HG03103 (cell line): Measurements from ENCODE around the gene MXRA8.

Source experiments
- ATAC-seq: cut with Tn5 transposase; IDR thresholded peaks from one replicate; pipeline ENCODE4 v1.9.1; 2021; ENCODE audit warnings: low read depth; ENCODE audit not compliant: unreplicated experiment

MXRA8 gene

DNA sequence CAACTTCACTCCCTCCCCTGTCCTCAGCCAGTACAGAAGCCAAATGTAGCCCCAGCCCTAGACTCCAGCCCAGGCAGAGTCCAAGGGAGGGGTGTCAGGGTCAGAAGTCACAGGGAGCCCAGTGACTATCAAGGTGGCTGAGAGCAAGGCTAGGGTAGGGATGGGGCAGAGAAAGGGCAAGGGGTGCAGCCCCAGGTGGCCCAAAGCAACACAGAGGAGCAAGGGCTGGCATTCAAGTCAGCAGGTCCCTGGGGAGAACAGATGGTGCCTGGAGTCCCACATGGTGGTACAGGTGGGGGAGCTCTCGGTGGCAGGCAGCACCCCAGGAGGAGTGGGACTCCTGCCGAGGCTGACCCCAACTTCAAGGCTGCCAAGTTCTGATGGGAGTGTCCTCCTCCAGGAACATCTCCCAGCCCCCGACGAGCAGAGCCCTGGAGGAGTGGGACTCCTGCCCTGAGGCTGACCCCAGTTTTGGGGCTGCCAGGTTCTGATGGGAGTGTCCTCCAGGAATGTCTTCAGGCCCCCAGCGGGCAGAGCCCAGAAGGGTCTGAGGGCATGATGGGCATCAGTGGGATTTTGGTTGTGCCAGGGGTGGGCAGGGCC is 5.5 kb downstream of the MXRA8 start:
- no peak for ATAC-seq

DNA sequence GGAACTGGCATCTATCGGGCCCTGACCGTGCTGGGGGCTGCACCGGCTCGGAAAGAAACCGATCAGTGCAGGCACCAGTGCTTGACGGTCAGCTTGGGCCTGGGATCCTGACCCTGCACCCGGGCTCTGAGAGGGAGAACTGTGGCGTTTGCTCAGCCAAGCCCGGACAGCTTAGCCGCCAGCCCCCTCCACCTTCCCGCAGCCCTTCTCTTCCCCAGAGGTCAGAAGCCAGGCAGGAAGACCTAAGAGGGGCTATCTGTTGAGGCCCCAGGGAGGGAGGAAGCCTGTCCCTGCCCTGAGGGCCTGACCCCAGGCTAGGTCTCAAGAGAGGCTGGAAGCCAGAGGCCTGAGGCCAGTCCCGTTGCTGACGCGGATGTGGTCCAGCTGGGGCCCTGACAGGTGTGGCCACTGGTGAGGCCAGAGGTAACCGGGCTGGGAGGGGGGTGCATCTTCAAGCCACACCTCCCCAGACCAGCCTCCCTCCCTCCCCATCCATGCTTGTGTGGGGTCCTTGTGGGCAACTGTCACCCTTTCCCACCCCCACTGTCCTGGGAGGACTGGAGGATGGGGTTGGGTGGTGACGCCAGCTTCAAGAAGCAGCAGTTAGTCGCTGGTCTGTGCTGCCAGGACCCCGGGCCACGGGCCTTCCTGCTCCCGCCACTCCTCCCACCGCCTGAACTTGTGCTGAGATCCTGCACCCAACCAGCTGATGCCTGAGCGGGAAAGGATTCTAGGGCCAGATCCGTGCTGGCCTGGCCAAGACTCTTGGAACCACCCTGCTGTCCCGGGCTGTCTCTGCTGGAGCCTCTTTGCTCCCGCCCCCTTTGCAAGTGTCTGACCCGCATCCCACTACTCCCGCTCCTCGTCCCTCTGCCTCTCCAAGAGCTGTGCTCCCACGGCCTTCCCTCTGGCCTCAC is 6.6 kb downstream of the MXRA8 start:
- ATAC-seq = no peak

DNA sequence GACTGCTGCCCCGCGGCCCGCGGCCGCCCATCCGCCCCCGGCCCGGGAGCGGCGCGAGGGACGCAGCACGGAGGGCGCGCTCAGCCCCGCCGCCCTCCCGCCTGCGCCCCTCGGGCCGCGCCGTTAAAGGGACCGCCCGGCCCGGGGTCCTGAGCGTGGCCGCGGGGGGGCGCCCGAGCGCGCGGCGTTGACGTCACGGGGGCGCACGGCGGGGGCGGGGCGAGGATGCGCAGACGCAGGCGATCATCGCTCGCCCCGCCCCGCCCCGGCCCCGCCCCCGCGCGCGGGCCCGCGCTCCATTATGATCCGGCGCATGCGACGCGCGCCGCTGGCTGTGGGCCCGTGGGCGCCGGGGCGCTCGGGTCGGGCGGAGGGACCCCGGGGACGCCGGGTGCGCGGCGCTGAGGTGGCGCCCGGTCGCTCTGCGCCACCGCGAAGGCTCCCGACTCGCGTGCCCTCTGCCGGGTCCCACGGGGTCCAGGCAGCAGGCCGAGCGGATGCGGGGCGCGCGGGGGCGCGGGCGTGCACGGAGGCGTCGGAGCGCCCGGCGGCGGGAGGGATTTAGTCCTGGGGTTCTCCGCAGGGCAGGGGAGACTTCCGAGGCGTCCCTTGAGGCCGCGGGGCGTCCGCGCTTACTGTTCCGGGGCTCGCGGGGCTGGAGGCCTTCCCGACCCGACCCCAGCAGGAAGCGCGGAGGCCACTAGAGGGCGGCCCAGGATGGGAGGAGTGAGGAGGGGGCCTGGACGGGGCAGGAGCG is 8.9 kb downstream of the MXRA8 start, which contains the start of gene DVL1:
TSS of gene DVL1 (minus strand) at position 163 of the 757 bp plus-strand sequence. CDS start 353 bp downstream, outside the sequence.
- ATAC-seq = peak; percentile 47

DNA sequence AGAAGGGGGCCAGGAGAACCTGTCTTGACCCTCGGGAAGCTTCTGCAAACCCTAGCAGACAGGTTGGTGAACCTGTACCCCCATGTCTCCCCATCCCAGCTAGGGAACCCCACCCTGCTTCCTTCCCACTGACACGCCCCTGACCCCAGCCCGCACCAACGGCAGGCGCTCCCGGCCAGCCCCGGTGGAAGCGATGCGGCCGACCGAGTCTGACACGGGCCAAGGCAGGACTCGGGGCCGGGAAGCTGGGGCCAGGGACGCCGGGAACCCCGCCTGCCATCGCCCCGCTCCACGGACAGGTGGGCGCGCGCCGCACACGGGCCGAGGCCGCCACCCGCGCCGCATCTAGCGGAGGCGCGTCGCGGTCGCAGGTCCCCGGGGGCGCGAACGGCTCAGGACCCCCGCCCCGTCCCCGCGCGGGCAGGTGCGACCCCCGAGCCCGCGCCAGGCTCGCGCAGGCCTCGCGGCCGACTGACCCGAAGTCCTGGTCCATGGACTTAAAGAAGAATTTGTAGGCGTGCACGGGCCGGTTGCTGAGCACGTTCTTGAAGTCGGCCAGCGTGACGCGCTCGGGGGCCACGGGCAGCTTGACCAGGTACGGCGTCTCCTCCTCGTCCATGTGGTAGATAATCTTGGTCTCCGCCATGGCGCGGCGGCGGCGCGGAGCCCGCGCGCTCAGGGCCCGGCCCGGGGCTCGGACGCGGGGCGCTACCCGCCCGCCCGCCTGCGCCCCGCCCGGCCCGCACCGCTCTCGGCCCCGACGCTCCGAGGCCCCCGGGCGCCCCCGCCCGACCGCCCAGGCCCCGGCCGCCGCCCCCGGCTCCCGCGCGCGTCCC is 9.7 kb downstream of the MXRA8 start:
- peak; percentile 14 for ATAC-seq

DNA sequence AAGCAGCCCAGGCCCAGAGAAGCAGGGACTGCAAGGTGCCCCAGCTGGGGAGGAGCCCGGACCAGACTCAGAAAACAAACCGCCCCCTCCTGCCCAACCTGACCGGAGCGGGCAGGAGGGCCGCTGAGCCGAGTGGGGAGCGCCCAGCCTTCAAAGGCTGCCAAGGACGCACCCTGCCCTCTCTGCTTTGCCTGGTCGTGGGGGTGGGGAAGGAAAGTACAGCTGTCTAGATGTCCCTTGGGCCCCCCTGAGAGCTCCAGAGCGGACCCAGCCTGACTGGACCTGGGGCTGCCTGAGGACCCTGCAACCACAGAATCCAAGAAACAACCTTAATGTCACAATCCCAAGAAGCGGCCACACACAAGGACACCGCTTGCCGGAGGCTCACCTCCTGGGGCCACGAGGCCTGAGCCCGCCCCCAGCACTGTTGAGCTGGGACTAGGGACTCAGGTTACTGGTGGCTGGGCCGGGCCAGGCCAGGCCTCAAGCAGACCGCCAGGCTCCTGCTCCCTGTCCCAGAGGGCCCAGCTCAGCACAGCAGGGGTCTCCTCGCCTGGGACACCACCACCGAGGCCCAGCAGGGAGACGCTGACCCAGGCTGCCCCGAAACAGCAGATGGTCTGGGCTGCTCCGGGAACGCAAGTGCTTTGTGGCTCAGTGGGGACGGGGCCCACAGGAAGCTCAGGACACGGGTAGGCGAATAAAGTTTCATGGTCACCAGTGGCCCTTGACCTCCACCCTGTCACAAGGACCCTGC is 10.5 kb downstream of the MXRA8 start:
- ATAC-seq = no peak

DNA sequence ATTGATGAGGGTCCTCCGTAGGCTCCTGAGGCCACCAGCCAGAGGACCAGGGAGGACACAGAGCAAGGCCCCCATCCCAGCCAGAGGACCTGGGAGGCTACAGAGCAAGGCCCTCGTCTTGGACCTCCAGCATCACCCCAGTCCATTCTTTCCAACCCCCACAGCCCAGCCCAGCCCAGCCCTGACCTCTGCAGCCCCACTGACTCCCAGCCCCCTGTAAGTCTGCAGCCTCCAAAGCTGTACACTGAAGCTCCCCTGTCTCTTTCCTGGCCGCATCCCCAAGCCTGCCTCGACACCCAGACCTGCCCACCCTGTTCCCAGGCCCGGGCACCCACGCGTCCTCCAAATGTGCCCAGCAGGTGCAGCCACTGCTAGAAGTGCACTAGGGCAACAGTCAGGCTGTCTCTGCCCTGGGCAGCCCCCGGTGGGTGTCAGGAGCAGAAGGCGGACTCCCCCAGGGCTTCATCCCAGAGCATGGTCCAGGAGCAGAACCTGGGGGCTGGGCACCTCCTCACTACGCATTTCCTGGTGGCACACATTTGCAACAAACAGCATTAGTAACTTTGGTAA is 11.2 kb downstream of the MXRA8 start:
- no peak for ATAC-seq

DNA sequence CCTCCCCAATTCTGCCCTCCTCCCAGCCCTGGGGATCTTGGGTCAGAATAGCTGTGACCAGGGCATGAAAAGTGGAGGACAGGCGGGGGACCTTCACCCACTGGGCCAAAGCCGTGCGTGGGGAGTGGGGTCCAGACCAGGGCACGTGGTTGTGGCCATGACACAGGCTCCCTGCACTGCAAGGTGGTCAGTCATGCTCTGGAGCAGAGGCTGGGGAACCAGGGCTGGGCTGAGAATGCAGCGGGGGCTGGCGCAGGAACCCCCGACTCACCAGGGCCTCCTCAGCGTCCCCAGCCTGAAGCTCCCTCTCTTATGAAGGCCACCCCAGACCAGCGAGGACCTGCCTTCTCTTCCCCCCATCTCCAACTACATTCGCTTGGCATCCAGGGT is 11.9 kb downstream of the MXRA8 start:
- no peak for ATAC-seq

DNA sequence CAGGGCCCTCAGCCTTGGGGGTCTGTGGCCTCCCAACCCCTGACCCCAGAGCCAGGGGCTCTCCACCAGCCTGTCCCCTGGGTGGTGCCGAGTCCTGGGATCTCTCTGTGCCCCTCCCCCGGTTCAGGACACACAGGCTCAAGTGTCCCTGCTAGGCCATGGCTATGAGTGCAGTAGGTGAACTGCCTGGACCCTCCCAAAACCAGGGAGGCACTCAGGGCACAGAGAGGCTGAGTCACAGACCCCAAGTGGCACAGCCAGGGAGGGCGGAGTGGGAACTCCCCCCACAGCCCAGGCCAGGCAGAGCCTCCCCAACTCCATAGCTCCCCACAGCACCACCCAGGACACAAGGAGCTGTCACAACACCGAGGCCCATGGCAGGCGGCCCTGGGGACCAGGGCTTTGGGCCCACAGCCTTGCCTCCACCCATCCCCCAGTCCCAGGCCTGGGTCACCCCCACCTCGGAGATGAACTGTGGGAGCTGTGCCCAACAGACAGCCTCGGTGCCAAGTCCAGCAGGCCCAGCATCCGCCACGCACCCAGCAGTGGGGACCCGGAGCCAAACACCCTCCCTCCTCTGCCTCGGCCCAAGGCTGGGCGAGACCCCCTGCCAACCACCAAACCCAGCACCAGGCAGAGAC is 12.4 kb downstream of the MXRA8 start:
- no peak for ATAC-seq

DNA sequence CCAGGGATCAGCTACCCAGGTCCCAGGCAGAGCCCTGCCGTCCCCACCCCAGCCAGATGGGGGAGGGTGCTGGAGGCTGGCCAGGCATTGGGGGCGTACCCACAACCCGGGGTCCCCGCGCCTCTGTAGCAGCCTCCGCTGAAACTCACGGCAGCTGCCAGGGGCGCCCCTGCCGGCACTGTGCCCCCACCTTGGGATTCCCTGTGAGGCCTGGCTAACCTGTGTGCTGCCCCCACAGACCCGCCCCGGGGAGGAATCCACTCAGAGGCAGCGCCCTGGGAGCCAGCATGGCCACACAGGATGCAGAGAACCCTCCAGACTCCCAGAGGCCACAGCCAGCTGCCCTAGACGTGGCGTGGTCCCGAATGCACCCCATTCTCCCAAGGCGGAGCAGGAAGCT is 13.0 kb downstream of the MXRA8 start:
- no peak for ATAC-seq

DNA sequence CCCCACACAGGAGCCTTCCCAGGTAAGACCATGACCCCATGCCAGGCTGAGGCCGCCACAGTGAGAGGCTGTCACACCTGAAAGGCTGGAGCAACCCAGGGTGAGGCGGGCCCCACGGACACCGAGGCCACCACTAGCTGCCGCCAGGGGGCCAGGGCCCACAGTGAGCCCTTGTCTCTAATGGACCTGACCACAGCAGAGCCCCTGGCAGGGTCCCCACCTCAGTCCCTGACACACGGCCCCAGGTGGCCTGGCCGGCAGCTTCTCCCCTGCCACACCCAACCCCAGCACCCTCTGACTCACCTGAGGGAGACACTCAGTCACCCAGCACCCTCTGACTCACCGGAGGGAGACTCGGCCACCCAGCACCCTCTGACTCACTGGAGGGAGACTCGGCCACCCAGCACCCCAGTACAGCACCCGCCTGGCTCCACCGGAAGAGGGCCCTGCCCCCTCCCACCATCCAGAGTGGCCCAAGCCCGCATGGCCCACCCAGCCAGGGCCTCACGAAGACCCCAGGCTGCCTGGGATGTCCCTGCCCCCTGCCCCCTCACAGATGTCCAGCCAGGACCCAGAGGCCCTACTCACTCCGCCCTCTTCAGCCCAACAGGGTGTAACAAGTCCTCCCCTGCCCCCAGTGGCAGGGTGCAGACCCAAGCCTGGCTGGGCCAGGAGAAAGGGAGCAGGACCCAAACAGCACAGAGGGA is 13.5 kb downstream of the MXRA8 start:
- ATAC-seq = no peak

DNA sequence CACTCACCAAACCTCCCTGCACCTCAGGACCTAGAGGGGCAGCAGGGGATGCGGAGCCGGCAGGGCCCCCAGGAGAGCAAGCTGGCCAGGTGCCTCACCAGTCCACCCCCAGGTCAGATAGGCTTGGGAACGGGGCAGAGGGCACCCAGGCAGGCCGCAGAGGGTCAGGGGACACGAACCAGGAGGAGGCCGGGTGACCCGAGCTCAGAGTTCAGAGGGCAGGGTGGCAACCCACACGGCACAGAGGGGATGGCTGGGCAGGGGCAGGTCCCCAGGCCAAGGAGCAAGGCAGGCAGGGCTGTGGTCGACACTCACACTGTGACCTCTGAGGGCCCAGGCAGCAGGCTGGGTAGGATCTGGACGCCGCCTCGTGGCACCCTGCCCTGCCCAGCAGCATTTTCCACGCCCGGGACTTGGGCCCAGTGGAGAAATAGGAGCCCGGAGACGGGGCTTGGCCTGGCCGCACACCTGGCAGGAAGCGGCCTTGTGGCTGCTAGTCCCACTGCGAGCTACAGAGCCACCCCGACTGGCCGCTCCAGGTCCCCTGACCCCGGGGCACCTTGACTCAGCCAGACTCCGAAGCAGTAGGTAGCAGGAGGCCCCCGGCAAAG is 14.4 kb downstream of the MXRA8 start:
- no peak for ATAC-seq

DNA sequence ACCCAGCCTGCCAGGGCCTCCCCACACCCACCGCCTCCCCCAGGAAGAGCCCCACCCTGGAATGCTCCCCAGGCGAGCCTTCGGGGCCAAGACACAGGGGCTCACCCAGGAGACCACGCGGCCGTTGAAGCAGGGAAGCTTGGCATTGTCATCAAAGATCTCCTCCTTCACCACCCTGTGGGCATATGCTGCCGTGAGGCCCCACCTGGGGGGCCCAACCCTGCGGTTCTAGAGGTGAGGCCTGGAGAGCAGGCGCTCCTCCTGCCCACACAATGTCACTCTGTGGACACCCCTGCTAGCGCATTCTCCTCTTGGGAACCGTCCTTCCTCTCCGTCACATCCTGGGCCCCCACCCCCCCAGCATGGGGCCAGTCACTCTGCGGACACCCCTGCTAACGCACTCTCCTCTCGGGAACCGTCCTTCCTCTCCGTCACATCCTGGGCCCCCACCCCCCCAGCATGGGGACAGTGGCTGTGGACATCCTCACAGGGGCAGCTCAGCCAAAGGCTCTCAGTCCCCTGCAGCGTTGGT is 15.7 kb downstream of the MXRA8 start:
- no peak for ATAC-seq

DNA sequence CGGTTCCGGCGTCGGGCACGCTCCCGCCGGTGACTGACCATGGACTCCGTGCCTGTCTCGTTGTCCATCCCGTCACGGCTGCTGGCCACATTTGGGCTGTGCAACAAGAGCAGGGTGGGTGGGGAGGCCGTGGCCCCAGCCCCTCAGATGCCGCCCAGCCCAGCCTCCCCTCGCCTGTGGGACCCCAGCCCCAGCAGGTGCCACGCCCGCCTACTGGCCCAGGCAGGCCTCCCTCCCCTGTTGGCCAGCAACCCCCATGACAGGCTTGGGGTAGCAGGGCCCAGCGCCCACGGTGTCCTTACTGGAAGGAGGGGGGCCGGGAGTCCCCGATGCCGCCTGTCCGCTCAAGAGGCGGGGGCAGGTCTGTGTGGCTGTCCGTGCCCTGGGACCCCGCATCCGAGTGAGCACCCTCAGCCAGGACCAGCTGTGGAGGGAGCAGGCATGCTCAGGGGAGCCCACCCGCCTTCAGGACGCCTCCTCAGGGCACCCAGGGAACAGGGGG is 16.2 kb downstream of the MXRA8 start:
- no peak for ATAC-seq

DNA sequence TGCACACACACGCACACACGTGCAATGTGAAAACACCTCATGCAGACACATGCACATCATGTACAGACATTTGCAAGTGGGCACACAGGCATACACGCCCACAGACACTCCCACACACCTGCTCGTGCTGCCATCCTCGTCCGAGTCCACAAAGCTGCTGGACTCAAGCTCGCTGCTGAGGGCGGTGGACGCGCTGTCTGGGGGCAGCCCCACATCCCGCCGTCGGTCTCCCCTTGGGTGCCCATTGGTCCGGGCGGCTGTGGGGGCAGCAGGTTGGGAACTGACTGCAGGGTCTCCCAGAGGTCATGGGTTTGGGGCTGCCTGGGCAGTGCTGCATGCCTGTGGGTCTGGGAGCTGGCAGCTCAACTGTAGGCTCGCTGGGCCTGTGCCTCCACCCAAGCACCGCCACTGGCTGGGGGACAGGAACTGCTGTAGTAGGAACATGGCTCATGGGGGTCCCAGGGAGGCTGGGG is 16.8 kb downstream of the MXRA8 start:
- no peak for ATAC-seq

DNA sequence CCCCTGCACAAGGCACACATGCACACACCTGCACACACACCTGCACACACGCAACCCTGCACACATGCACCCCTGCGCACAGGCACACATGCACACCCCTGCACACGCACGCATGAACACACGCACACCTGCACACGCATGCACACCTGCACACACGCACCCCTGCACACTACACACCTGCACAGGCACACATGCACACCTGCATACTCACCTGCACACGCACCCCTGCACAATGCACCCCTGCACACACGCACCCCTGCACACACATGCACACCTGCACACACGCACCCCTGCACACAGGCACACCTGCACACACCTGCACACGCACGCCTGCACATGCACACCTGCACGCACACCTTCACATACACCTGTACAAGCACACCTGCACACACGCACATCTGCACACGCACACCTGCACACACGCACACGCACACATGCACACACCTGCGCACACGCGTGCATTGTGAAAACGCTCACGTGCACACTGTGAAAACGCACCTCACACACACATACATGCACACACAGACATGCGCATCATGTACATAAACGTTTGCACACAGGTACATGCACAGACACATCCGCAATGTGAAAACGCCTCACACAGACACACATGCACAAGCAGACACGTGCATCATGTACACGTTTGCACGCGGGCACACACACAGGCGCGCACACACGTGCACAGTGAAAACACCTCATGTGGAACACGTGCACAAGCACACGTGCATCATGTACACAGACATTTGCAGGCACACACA is 17.4 kb downstream of the MXRA8 start:
- ATAC-seq = no peak

DNA sequence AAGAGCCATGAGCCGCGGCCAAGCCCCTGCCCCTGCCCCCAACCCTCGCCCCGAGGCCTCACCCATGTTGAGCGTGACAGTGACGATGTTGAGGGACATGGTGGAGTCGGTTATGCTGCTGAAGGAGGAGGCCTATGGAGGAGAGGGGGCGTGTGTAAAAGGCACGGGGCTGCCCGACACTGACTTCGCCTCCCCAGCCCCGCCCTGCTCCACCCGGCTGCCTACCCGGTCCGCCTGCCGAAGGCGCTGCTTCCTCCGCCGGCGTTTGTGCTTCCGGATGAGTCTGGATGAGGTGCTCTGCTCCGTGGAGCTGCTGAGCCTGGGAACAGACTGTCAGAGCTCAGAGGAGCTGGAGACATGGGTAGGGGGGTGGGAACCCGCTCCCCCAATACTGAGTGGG is 18.2 kb downstream of the MXRA8 start:
- no peak for ATAC-seq

DNA sequence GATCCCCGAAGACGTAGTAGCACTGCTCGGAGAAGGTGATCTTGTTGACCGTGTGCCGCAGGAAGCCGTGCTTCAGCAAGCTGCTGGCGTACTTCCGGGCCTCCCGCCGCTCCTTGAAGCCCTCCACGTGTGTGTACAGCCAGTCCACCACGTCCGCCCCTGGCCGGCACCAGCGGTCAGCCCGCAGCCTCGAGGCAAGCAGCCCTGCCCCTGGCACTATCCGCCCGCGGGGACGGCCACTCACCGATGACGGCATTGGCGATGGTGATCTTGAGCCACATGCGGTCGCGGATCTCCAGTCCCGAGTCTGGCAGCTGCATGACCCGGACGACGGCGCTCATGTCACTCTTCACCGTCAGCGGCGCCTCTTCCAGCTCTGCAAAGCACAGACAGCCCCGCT is 20.1 kb downstream of the MXRA8 start:
- no peak for ATAC-seq
